Ascending aorta (tissue), 2 donors: ENCODE data around the gene BMAL1. TPM values are rescaled to one million over a fixed set of nuclear protein-coding genes. Genes with fewer than 3 reads are reported as not detected.

Experiments used
- DNase-seq, 2 donors: peaks; one replicate each; pipeline ENCODE4 v3.0.0-alpha.2; 2019; ENCODE audit warnings: low spot score in 2 of 2
- H3K27ac ChIP-seq, 2 donors: fragments of 200-600 bp; sonication (generic); one replicate each; pipeline ENCODE4 v1.5.1; 2016 to 2017; ENCODE audit warnings: mild to moderate bottlenecking in 1 of 2
- H3K27me3 ChIP-seq: fragments of 200-600 bp; sonication (generic); one replicate; pipeline ENCODE4 v1.5.1; 2017
- H3K36me3 ChIP-seq, 2 donors: fragments of 200-600 bp; sonication (generic); one replicate each; pipeline ENCODE4 v1.5.1; 2016
- H3K4me1 ChIP-seq, 2 donors: fragments of 200-600 bp; sonication (generic); one replicate each; pipeline ENCODE4 v1.5.1; 2016 to 2017; ENCODE audit warnings: mild to moderate bottlenecking in 1 of 2
- H3K4me3 ChIP-seq, 2 donors: fragments of 200-600 bp; sonication (generic); one replicate each; pipeline ENCODE4 v1.5.1; 2016 to 2017; ENCODE audit warnings: mild to moderate bottlenecking in 1 of 2
- H3K9me3 ChIP-seq, 2 donors: fragments of 200-600 bp; sonication (generic); one replicate each; pipeline ENCODE4 v1.5.1; 2016
- intact Hi-C: fragments of 100-400 bp; cut with DNase I; formaldehyde crosslinking; loops from one replicate; pipeline ENCODE4 v1.15.1; 2023
- total RNA-seq: library from RNA; depleted of rRNA; stranded (reverse); fragments of >200 nt; gene quantifications from one replicate; pipeline ENCODE4 v1.1.0, GENCODE V29; 2016
- TF ChIP-seq, protein P1 (sequence below), 3 experiments: fragments of 200-600 bp in 2 of 3; fragments of 450-650 bp in 1 of 3; sonication (generic) in 2 of 3; IDR thresholded peaks; one replicate each; pipeline ENCODE4 v1.5.1; 2016 to 2019; ENCODE audit warnings: antibody characterized with exemption in 3 of 3, mild to moderate bottlenecking in 1 of 3, moderate library complexity in 1 of 3

The BMAL1 gene
- total RNA-seq, 1 donor from 2014 or later = 15.9 TPM

GRCh38 chr11:13292970-13293369, 15.4 kb downstream of the BMAL1 start:
- H3K27ac ChIP-seq = no peak overlapping the region
- intact Hi-C loops = no loop called here
- no peak for DNase-seq

GRCh38 chr11:13294178-13294577, 16.6 kb downstream of the BMAL1 start:
- Histone ChIP-seq H3K4me3 (no peak overlapping the region), H3K36me3 (no peaks in the 10 kb centered on the region), H3K4me1 (peaks cover 0 to 3% of the 10 kb centered on the region in 2 donors), H3K27me3 (no peaks in the 10 kb centered on the region), H3K27ac (no peak overlapping the region), H3K9me3 (no peaks in the 10 kb centered on the region)
- DNase-seq = no peak
- TF ChIP-seq, protein P1, sequence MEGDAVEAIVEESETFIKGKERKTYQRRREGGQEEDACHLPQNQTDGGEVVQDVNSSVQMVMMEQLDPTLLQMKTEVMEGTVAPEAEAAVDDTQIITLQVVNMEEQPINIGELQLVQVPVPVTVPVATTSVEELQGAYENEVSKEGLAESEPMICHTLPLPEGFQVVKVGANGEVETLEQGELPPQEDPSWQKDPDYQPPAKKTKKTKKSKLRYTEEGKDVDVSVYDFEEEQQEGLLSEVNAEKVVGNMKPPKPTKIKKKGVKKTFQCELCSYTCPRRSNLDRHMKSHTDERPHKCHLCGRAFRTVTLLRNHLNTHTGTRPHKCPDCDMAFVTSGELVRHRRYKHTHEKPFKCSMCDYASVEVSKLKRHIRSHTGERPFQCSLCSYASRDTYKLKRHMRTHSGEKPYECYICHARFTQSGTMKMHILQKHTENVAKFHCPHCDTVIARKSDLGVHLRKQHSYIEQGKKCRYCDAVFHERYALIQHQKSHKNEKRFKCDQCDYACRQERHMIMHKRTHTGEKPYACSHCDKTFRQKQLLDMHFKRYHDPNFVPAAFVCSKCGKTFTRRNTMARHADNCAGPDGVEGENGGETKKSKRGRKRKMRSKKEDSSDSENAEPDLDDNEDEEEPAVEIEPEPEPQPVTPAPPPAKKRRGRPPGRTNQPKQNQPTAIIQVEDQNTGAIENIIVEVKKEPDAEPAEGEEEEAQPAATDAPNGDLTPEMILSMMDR (IDR thresholded peaks at IDR 0.05) = no peak
- intact Hi-C loops = no loop called here

More at GRCh38 chr11:13292970-13293369, 15.4 kb downstream of the BMAL1 start:
- Histone ChIP-seq H3K36me3 (no peaks in the 10 kb centered on the region), H3K9me3 (no peaks in the 10 kb centered on the region), H3K27me3 (no peaks in the 10 kb centered on the region), H3K4me1 (peaks cover 0 to 4% of the 10 kb centered on the region in 2 donors), H3K4me3 (no peak overlapping the region)
- TF ChIP-seq, protein P1 (IDR thresholded peaks at IDR 0.05) = no peak

- no peaks in the 10 kb centered on the region for H3K27me3 ChIP-seq
- no peak for DNase-seq
- no peaks in the 10 kb centered on the region for H3K9me3 ChIP-seq
- no peaks in the 10 kb centered on the region for H3K36me3 ChIP-seq
- no peak overlapping the region for H3K27ac ChIP-seq
- H3K4me3 ChIP-seq = no peak overlapping the region
- peaks cover 0 to 3% of the 10 kb centered on the region in 2 donors for H3K4me1 ChIP-seq
- TF ChIP-seq, protein P1 (IDR thresholded peaks at IDR 0.05) = no peak
- intact Hi-C loops = no loop called here
These were observed 17.4 kb downstream of the BMAL1 start for GRCh38 chr11:13294771-13295579.

GRCh38 chr11:13297308-13297916, 19.8 kb downstream of the BMAL1 start:
- no peak overlapping the region for H3K27ac ChIP-seq
- intact Hi-C loops = no loop called here
- no peaks in the 10 kb centered on the region for H3K27me3 ChIP-seq
- TF ChIP-seq, protein P1 (IDR thresholded peaks at IDR 0.05) = no peak
- H3K9me3 ChIP-seq = no peaks in the 10 kb centered on the region
- H3K4me3 ChIP-seq = no peak overlapping the region
- peak in 1 of 2 donors; percentile 57 for DNase-seq
- H3K36me3 ChIP-seq = no peaks in the 10 kb centered on the region
- peaks cover 0 to 3% of the 10 kb centered on the region in 2 donors for H3K4me1 ChIP-seq

DNA sequence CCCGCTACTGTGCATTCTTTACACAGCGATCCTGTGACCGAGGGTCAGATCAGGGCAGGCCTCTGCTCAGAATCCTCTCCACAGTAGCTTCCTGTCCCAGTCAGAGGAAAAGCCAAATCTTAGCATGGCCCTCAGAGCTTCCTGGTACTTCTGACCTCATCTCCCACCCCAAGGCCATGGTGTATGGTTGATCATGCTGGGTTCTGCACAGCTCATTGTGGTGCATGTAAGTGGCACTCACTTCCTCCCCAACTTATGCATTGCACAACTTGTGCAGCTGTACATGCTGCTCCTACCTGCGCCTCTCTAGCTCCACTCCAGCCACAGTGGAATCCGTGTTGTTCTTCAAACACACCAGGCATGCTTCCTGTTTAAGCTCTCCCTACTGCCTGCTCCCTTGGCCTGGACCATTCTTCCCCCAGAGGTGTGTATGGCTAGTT, 20.3 kb downstream of the BMAL1 start:
- intact Hi-C loops = no loop called here
- Histone ChIP-seq H3K4me1 (peaks cover 0 to 3% of the 10 kb centered on the region in 2 donors), H3K27ac (no peak overlapping the region), H3K36me3 (no peaks in the 10 kb centered on the region), H3K9me3 (no peaks in the 10 kb centered on the region), H3K27me3 (no peaks in the 10 kb centered on the region), H3K4me3 (no peak overlapping the region)
- TF ChIP-seq, protein P1 (IDR thresholded peaks at IDR 0.05) = no peak
- no peak for DNase-seq
